Measurements from ENCODE around the gene SPRED1.
"Not testable (repeated sequence)": the region's sequence is repeated elsewhere in the genome, so short reads cannot be mapped to it uniquely, and the experiment has no call there.

SPRED1 gene

DNA sequence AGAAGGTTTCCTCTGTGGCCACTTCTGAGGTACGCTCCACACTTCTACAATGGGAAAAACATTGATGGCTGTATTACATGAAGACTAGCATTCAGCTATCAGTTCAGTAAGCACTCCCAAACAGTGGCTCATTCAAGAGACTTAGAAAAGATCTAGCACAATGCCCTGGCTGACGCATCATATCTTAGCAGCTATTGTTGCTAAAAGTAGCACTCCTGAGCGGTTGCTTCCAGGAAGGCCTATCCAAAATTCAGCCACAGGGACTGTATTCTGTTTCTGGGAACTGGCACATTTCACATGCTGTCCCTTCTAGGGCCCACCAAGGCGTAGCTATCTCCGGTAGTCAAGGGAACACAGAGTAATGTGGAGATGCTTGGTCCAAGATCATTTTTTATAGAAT, 21.2 kb upstream of the SPRED1 start:
- no peak for DNase-seq (ENCODE audit: low read depth, low spot score)

DNA sequence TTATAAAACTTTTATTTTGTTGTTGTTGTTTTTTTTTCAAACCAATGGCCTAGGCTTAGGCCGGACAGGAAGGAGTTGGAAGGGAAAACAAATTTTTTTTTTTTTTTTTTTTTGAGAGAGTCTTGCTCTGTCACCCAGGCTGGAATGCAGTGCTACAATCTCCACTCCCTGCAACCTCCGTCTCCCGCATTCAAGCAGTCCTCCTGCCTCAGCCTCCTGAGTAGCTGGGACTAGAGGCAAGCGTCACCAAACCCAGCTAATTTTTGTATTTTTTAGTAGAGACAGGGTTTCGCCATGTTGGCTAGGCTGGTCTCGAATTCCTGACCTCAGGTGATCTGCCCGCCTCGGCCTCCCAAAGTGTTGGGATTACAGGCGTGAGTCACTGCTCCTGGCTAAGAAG, 15.6 kb upstream of the SPRED1 start:
- not testable (repeated sequence) for DNase-seq (ENCODE audit: low read depth, low spot score)

DNA sequence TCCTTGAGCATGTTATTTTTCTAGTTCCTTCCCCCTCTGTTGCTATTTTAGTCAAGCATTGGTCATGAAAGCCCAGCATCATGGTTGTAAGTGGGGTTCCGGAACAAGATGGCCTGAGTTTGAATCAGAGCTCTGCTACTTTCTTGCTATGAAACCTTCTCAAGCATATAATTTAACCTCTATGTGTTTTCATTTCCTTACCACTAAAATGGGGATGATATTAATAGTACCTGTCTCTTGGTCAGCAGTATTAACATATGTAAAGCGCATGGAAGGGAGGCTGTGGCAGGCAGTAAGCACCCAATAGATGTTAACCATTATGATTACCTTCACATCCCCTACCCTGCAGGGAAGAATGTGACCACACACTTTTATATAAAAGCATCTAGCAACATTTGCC, 14.3 kb upstream of the SPRED1 start:
- DNase-seq (ENCODE audit: low read depth, low spot score) = no peak

DNA sequence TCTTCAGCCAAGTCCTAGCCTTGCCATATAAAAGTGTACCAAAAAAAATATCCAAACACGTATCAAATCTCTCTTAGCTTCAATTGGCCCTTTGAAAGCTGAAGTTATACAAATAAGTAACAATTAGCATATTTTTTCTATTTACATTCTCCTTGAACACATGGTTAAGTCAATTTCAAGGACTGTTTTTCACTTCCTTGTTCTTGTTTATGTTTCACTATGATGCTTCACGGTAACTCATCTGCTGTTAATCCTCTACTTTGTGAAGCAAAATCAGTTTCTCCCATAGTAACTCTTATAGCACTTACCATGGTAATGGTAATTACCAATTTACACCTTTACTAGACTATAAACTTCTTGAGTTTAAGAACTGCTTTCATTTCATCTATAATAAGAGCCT, 10.6 kb upstream of the SPRED1 start:
- no peak for DNase-seq (ENCODE audit: low read depth, low spot score)

DNA sequence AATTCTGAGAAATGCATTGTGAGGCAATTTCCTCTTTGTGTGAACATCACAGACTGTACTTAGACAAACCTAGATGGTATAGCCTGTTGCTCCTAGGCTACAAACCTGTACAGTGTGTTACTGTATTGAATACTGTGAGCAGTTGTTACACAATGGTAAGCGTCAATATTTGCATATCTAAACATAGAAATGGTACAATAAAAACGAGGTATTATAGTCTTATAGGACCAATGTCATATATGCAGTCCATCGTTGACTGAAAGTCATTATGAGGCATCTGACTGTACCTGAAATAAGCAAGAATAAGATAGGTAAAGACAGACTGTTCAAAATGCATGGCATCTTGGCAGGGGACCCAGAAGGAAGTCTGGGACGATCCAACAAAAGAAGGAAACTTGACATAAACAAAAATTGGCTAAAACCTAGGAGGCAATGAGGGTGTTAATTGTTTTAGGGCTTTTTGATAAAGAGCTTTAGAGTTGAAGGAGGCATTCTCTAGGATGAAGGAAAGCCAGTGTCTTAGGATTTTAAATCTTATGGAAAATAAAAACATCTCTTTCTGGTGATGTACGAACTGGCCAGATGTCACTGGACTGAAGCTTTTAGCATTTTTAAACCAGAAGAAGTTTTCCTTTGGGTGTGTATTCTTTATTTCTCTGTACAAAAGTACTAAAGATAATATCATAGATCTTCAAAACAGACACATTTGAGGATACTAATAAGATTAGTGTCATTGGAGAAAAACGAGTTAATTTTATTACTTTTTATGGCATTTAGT, 9.2 kb upstream of the SPRED1 start:
- no peak for DNase-seq (ENCODE audit: low read depth, low spot score)

DNA sequence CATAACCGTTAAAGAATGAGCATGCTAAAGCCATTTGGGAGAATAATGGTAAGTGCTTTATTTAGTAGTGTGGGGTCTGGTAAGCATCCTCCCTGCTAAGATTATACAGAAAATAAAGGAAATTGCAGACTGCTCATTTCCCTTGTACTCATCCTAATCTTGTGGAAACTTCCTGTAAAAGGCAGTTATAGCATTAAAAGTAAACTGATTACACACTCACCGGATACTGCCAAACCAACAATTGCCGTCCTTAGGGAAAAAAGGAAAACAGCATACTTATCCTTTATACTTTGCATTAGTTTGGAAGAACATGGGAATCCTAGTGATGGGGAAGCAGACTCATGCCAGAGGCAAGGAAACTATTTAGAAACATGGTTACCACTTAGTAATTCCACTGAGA, 5.3 kb upstream of the SPRED1 start:
- DNase-seq (ENCODE audit: low read depth, low spot score) = no peak

DNA sequence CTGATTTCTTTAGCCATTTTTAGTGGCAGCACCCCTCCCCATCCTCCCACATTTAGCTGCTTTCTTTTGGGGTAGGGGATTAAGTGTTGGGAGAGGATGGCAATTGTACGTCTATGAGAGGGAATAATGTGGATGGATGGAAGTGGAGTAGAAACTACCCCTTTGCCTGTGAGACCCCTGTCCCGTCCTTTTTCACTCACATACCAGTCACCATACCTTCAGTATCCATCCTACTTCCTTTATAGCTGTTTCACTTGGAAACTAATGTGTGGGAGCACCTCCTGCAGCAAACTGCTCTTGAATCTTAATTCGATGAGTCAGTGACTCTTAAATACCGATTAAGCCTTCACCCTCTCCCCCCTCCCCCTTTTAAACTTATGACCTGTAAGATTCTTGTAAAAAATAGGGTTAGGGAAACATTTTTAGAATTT, 730 bp downstream of the SPRED1 start:
- no peak for DNase-seq (ENCODE audit: low read depth, low spot score)

DNA sequence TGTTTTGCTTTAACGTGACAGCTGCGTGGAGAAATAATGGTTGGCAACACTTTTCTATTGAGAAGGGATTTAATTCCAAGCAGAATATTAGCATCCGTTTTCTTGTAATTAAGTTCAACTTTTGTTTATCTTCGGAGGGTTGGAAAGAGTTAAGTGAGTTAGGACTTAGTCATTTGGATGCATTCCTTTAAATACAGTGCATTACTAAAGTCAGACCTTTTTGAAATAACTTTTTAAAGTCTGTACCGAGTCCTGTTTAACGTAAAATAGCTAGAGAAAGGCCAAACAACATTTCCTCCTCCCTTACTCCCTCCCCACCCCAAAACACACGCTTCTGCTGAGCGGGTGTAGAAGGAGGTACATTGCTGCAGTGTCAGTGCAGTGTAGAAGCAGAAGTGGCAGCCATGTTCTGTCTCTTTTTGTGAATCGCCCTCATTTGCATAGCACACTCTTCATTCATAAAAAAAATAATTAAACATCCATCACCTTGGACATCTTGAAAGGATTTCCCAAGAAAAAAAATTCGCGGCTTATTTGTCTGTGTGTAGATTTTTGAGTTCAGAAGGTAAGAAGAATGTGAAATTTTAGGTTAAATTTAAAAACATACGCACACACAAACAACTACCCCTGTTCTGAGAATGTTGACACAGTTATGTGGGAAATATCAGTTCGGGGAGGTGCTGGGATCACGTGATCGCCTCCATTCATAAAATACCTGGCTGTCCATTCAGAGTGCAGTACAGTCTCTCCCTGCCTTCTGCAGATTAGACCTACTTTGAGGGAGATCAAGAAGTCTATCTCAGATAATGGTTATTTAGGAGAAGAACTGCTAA, 1.6 kb downstream of the SPRED1 start:
- no peak for DNase-seq (ENCODE audit: low read depth, low spot score)

DNA sequence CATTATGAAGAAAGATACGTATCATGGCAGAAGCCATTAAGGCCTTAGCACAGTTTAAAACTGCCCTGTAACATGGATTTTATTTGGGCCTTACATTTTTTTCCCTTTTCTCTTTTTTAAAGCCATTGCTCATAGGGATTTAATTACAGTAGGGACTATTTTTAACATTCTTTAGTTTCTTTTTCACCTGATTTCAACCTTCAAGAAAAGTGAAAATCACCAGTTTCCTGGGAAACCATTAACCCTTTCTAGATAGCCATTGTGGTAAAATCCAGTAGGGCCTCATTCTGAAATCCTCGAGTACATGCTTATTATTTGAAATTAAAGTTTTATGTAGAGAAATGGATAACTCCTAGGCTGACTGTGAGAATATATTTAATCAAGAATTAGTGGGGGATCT, 3.1 kb downstream of the SPRED1 start:
- no peak for DNase-seq (ENCODE audit: low read depth, low spot score)

DNA sequence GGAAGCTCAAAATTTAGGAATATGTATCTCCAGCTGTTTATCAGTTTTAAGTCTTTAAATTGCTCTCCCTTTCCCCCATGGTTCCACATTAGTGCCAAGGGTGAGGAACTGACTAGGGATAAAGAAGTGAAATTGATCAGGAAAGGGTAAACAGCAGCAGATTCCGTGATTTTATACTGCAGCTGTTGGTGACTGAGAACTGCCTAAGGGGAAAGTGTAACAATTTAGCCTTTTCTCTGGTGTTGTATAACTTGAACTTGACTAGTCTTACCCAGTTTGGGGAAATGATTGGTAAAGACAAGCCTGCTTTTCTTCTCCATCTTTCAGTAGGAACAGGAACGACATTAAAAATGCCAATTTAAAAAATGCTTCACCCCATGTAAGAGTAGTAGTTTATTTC, 5.0 kb downstream of the SPRED1 start:
- DNase-seq (ENCODE audit: low read depth, low spot score) = no peak

DNA sequence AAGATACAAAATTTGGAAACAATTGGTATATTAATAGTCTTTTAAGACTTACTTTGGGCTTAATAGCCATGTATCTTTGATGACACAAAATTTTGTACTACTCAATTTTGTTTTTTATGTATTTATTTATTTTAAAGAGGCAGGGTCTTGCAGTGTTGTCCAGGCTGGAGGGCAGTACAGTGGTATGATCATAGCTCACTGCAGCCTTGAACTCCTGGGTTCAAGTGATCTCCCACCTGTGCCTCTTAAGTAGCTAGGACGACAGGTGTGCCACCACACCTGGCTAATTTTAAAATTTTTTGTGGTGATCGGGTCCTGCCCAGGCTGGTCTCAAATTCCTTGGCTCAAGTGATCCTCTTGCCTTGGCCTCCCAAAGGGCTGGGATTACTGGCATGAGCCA, 6.5 kb downstream of the SPRED1 start:
- DNase-seq (ENCODE audit: low read depth, low spot score) = no peak

DNA sequence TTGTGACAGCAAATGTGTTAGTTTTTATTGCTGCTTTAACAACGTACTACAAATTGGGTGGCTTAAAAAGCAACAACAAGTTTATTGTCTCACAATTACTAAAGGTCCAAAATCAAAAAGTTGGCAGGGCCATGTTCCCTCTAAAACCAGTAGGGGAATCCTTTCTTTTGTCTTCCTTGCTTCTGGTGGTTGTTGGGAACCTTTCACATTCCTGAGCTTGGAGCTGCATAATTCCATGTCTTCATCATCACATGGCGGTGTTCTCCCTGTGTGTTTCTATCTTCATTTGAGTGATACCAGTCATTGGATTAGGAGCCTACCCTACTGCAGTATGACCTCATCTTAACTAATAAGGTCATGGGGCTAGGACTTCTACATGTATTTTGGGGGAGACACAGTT, 7.4 kb downstream of the SPRED1 start:
- DNase-seq (ENCODE audit: low read depth, low spot score) = no peak

DNA sequence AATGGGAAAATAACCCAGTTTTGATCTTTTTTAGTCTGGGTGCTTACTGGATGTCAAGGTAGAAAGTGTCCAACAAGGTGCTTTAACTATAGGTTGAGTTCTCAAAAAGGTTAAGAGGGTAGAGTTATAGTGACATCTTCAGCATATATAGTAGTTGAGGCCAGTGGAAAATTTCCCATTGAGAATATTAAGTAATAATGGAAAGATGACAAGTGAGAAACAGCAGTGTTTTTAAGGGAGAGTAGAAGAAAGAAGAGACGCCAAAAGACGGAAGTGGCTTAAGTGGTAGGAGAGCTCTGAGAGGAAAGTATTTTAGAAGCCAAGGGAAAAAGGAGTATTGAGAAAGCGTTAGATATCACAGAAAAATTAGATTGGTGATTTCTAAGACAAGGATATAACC, 10.6 kb downstream of the SPRED1 start:
- DNase-seq (ENCODE audit: low read depth, low spot score) = no peak

DNA sequence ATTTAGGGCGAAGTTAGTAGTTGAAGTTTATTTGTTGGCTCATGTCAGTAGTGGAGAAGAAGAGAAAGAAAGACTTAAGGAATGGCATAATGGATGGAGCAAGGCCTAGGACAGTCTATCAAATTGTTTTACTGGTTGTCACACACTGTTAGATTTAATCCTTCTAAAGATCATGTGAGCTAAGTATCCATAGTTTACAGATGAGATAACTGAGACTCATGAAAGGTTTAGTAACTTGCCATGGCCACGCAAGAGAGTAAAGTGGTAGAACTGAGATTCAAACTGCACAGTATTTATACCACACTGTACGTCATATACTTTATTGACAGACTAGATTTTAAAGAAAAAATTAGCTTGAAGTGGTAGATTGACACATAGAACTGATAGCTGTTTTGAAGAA, 11.4 kb downstream of the SPRED1 start:
- DNase-seq (ENCODE audit: low read depth, low spot score) = no peak

DNA sequence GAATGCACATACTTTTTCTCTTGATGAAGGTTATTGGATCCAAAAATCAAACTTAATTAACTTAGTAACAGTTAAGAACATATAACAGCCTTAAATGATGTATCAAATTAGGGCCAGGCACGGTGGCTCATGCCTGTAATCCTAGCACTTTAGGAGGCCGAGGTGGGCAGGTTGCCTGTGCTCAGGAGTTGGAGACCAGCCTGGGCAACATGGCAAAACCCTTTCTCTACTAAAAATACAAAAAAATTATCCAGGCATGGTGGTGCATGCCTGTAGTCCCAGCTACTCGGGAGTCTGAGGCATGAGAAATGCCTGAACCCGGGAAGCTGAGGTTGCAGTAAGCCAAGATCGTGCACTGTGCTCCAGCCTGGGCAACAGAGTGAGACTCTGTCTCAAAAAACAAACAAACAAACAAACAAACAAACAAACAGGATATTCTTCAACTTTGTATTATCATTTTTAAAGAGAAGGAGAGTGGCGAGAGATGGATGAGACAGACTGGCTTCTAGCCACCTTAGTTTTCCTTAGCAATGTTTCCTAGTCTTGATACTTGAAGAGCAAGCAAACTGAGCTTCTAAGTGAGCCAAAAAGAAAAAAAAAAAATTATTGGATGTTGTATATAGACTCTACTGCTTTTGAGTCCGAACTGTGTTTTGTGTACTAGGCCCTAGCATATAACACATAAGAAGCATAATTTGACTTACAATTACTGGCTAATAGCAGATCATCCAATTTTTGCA, 13.8 kb downstream of the SPRED1 start:
- no peak for DNase-seq (ENCODE audit: low read depth, low spot score)

DNA sequence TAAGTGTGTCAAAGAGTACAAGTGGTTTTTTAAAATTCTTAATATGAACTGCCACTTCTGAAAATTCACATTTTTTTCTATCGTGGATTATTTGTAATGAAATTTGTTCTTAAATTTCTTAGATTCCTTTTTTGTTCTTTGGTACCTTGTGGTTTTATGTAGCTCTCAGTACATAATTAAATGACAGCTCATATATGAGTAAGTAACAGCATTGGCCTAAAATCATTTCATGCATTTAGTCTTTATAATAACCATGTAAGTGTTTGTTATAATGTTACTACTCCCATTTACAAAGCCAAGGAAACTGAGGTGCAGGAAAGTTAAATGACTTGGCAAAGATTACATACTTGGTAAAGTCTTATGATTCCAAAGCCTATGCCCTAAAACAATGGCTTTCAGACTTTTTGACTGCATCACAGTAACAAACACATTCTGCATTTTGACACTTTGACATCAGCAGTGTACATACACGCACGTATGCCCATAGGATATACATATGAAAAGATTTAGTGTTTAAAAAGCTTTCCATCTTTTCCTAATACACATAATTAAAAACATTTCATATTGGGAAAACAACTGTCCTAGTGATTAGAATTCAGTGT, 14.9 kb downstream of the SPRED1 start:
- no peak for DNase-seq (ENCODE audit: low read depth, low spot score)

DNA sequence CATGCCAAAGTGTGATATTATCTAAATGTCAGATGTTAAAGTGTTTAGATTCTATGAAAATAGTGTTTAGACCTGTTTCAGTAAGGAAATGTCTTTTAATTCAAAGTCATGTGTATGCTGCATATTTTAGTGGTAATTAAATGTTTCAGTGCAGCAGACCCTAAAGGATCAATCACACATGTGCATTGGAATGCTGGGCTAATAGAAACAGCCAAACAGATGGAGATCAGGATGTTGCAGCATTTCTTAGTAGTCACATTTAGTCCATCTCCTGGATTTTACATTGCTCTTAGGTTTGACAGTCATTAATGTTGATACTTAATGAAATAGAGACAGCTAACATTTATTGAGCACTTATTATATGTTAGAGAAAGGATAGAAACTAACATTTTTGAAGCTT, 18.5 kb downstream of the SPRED1 start:
- DNase-seq (ENCODE audit: low read depth, low spot score) = no peak

DNA sequence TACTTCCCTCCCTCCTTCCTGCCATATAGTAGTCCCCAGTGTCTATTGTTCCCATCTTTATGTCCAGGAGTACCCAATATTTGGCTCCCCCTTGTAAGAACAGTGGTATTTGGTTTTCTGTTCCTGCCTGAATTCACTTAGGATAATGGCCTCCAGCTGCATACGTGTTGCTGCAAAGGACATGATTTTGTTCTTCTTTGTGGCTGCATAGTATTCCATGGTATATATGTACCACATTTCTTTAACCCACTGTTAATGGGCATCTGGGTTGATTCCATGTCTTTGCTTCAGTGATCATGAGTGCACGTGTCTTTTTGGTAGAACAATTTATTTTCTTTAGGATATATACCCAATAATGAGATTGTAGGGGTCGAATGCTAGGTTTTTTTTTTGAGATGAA, 19.3 kb downstream of the SPRED1 start:
- no peak for DNase-seq (ENCODE audit: low read depth, low spot score)

DNA sequence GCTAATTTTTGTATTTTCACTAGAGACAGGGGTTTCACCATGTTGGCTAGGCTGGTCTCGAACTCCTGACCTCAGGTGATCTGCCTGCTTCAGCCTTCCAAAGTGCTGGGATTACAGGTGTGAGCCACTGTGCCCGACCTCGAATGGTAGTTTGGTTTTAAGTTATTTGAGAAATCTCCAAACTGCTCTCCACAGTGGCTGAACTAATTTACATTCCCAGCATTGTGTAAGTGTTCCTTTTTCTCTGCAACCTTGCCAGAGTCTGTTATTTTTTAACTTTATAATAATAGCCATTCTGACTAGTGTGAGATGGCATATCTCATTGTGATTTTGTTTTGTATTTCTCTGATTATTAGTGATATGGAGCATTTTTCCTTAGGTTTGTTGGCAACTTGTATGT, 19.8 kb downstream of the SPRED1 start:
- DNase-seq (ENCODE audit: low read depth, low spot score) = not testable (repeated sequence)

DNA sequence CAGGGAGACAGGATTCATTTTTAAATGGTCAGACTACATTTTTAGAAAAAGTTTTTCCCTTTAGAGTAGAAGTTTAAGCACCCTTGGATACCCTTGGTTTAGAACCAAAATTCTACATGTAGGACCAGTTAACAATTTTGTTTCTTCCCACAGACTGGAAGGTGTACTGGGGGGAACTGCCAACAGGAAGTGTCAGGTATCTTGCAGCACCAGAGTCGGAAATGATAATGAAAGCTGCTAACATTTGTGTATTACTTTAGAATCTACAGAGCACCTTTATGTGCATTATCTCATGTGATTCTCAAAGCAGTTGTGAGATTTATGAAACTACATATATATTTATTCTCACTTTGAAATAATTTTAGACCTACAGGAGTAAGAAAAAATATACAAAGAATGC, 21.5 kb downstream of the SPRED1 start:
- DNase-seq (ENCODE audit: low read depth, low spot score) = no peak

DNA sequence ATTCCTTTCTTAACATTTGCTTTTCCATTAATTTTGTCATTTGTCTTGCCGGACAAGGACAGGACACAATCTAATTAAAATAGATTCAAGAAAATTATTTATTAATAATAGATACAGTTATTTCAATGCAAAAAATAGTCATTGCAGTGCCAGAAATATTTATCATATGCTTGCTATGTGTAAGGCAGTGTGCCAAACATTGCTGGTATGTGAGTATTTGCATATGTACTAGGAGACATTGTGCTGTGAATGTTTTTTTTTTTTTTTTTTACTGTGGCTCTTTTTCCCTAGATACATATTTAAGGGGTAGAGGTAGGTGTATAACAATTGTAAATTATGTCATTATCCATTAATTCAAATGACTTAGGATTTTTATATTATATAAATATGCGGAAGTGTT, 23.3 kb downstream of the SPRED1 start:
- no peak for DNase-seq (ENCODE audit: low read depth, low spot score)

DNA sequence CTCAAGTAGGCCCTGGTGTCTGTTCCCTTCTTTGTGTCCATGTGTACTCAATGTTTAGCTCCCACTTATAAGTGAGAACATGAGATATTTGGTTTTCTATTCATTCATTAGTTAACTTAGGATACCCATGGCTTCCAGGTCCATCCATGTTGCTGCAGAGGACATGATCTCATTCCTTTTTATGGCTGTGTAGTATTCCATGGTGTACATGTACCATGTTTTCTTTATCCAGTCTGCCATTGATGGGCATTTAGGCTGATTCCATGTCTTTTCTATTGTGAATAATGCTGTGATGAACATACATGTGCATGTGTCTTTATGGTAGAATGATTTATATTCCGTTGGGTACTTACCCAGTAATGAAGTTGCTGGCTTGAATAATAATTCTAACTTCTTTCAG, 24.6 kb downstream of the SPRED1 start:
- DNase-seq (ENCODE audit: low read depth, low spot score) = not testable (repeated sequence)

Data from smooth muscle cell of the brain vasculature (primary cell).